HepG2 (cell line): Measurements from ENCODE around the gene SLC9A8. TPM values are rescaled to one million over a fixed set of nuclear protein-coding genes. Genes with fewer than 3 reads are reported as not detected.

Experiments
- CEBPZ ChIP-seq: IDR thresholded peaks from 2 replicates; pipeline ENCODE4 v1.6.1; 2012; ENCODE audit warnings: low read length, improper control_type of control experiment
- EEA1 ChIP-seq: sonication (generic); formaldehyde crosslinking; IDR thresholded peaks from 2 replicates; pipeline ENCODE4 v1.5.1; 2020; ENCODE audit warnings: mild to moderate bottlenecking, missing genetic modification reagents, borderline replicate concordance
- HNF4G ChIP-seq, 2 experiments: sonication (generic) in 1 of 2; formaldehyde crosslinking in 1 of 2; IDR thresholded peaks; 2 replicates each; pipeline versions ENCODE4 v1.4.0 to v1.6.1; 2011 to 2020; ENCODE audit warnings: borderline replicate concordance in 2 of 2, low read depth in 2 of 2, mild to moderate bottlenecking in 2 of 2, low read length in 1 of 2, missing genetic modification reagents in 1 of 2, moderate library complexity in 1 of 2
- IKZF4 ChIP-seq: sonication (generic); formaldehyde crosslinking; IDR thresholded peaks from 2 replicates; pipeline ENCODE4 v1.5.1; 2020; ENCODE audit warnings: borderline replicate concordance, mild to moderate bottlenecking, low read depth, missing genetic modification reagents; ENCODE audit errors: not compliant biosample characterization
- KDM1A ChIP-seq: IDR thresholded peaks from 2 replicates; pipeline ENCODE4 v1.6.1; 2016; ENCODE audit warnings: missing compliant biosample characterization
- MIXL1 ChIP-seq: IDR thresholded peaks from 2 replicates; pipeline ENCODE4 v1.6.1; 2016
- NFYB ChIP-seq: sonication (generic); formaldehyde crosslinking; IDR thresholded peaks from 2 replicates; pipeline ENCODE4 v1.4.0; 2020; ENCODE audit warnings: missing genetic modification reagents
- PAF1 ChIP-seq: IDR thresholded peaks from 2 replicates; pipeline ENCODE4 v1.6.1; 2016; ENCODE audit warnings: missing genetic modification reagents, missing compliant biosample characterization
- RFXANK ChIP-seq: IDR thresholded peaks from 2 replicates; pipeline ENCODE4 v1.6.1; 2016
- RNF2 ChIP-seq: fragments of 450-650 bp; conservative IDR thresholded peaks from 2 replicates; pipeline ENCODE4 v1.6.1; 2016; ENCODE audit warnings: low read depth
- RORA ChIP-seq: sonication (generic); formaldehyde crosslinking; IDR thresholded peaks from 2 replicates; pipeline ENCODE4 v1.5.0; 2020; ENCODE audit warnings: mild to moderate bottlenecking, missing genetic modification reagents, moderate library complexity
- SMAD9 ChIP-seq: sonication (generic); formaldehyde crosslinking; IDR thresholded peaks from 2 replicates; pipeline ENCODE4 v1.5.1; 2020; ENCODE audit warnings: mild to moderate bottlenecking, missing genetic modification reagents
- SNAI1 ChIP-seq: sonication (generic); formaldehyde crosslinking; IDR thresholded peaks from 2 replicates; pipeline ENCODE4 v1.5.0; 2020; ENCODE audit warnings: mild to moderate bottlenecking, missing genetic modification reagents, borderline replicate concordance
- TBL1XR1 ChIP-seq: fragments of 150-350 bp; IDR thresholded peaks from 2 replicates; pipeline ENCODE4 v1.6.1; 2014; ENCODE audit warnings: borderline replicate concordance, low read length; ENCODE audit not compliant: partially characterized antibody
- U2AF1 ChIP-seq: fragments of 200-400 bp; formaldehyde crosslinking; optimal IDR thresholded peaks from 2 replicates; pipeline ENCODE3; 2017; ENCODE audit warnings: mild to moderate bottlenecking, low read depth, low read length
- ZBTB40 ChIP-seq, 2 experiments: fragments of 450-650 bp in 1 of 2; sonication (generic) in 1 of 2; formaldehyde crosslinking in 1 of 2; IDR thresholded peaks; 2 replicates each; pipeline versions ENCODE4 v1.6.1 to v1.8.0; 2016 to 2022; ENCODE audit warnings: antibody characterized with exemption in 1 of 2, mild to moderate bottlenecking in 1 of 2, missing genetic modification reagents in 1 of 2
- ZNF143 ChIP-seq: sonication (generic); formaldehyde crosslinking; IDR thresholded peaks from 2 replicates; pipeline ENCODE4 v1.4.0; 2020; ENCODE audit warnings: missing genetic modification reagents
- ZNF746 ChIP-seq: sonication (generic); formaldehyde crosslinking; IDR thresholded peaks from 2 replicates; pipeline ENCODE4 v1.8.0; 2022; ENCODE audit warnings: mild to moderate bottlenecking, missing genetic modification reagents
- polyA plus RNA-seq, 8 experiments: library from polyadenylated mRNA; depleted of rRNA in 3 of 8; stranded (reverse) in 7 of 8; unstranded in 1 of 8; fragments of >200 nt; fragmentation: Illumina TruSeq in 4 of 8; extraction: Trizol in 4 of 8; gene quantifications; 2 replicates each; pipeline versions ENCODE4 v1.2.1 to v1.2.3, GENCODE V29; 2011 to 2016; ENCODE audit warnings: low read depth in 4 of 8, missing spikeins in 1 of 8, mixed read lengths in 1 of 8; ENCODE audit not compliant: insufficient read depth in 1 of 8
- total RNA-seq, 5 experiments: library from RNA; depleted of rRNA; stranded (reverse); fragments of >200 nt; fragmentation: Illumina TruSeq; extraction: Trizol; gene quantifications; 2 replicates each; pipeline ENCODE4 v1.2.3, GENCODE V29; 2016; ENCODE audit warnings: low read depth in 1 of 5

The SLC9A8 gene
- total and polyA plus RNA-seq, 2 of the 13 experiments (the other 11 are each of a cell fraction or from before 2014, with no cell fraction given) = 4.1 to 7.4 TPM

GRCh38 chr20:49813305-49813974 is 812 bp downstream of the SLC9A8 start (continued):
- TF ChIP-seq ZBTB40 (IDR thresholded peaks at IDR 0.05) (no peak), ZBTB40 (CRISPR knock-in tag; IDR thresholded peaks at IDR 0.05) (no peak), SNAI1 (CRISPR knock-in tag) (no peak), MIXL1 (CRISPR knock-in tag) (no peak; the same call in 1 of the 2 replicates), KDM1A (CRISPR knock-in tag) (no peak; the same call in 1 of the 2 replicates), CEBPZ (no peak), PAF1 (CRISPR knock-in tag) (no peak), RNF2 (no peak), ZNF143 (CRISPR knock-in tag) (no peak), RORA (CRISPR knock-in tag) (no peak), SMAD9 (CRISPR knock-in tag) (no peak), NFYB (CRISPR knock-in tag) (no peak), TBL1XR1 (no peak), IKZF4 (no peak), HNF4G (IDR thresholded peaks at IDR 0.05; ENCODE audit: borderline replicate concordance, low read depth, low read length) (peak; percentile 15; the same call in 1 of the 2 replicates), HNF4G (CRISPR knock-in tag; IDR thresholded peaks at IDR 0.05; ENCODE audit: borderline replicate concordance, low read depth) (no peak; the same call in 1 of the 2 replicates), RFXANK (no peak), EEA1 (no peak), U2AF1 (no peak), ZNF746 (CRISPR knock-in tag) (no peak)
